Measurements from ENCODE around the gene NFRKB. TPM values are rescaled to one million over a fixed set of nuclear protein-coding genes. Genes with fewer than 3 reads are reported as not detected.

The NFRKB gene
- total and polyA plus RNA-seq, 2 of the 8 experiments (the other 6 are each of a cell fraction or from before 2014, with no cell fraction given), result 17.0 to 31.0 TPM

- H3K4me2 ChIP-seq (ENCODE audit: insufficient read depth in 1 of 2, low read depth in 2 of 2, low read length in 2 of 2), result no peak overlapping the region
- ChIA-PET POLR2A (ENCODE audit: partially characterized antibody) (no interaction called here), CTCF (ENCODE audit: partially characterized antibody) (interaction anchor here (2.7 kb wide), 1 partner anchor 15 kb away, joined by 10 read pairs; no protein-coding TSS in a partner anchor)
- H3K9me3 ChIP-seq (ENCODE audit: insufficient read depth in 2 of 2, low read depth in 1 of 2, low read length in 1 of 2), result no peaks in the 10 kb centered on the region
- H2BK15ac ChIP-seq (ENCODE audit: low read length), result no peak overlapping the region
- no peak overlapping the region for H2BK120ac ChIP-seq (replicated peaks; ENCODE audit: low read depth, low read length)
- H3K79me1 ChIP-seq (ENCODE audit: low read depth, low read length), result no peaks in the 10 kb centered on the region
- peaks cover 2 to 5% (median 4%) of the 10 kb centered on the region in 4 experiments; a peak in 6 of 7 replicates for H3K4me1 ChIP-seq (replicated peaks in 1 of 4; ENCODE audit: control insufficient read depth in 3 of 4, insufficient read depth in 4 of 4, low read length in 3 of 4)
- TF ChIP-seq CEBPB (IDR thresholded peaks at IDR 0.05; ENCODE audit: low read depth, low read length) (no peak), HDAC2 (IDR thresholded peaks at IDR 0.05; ENCODE audit: borderline replicate concordance in 1 of 2, low read depth in 2 of 2, low read length in 2 of 2) (no peak), EGR1 (IDR thresholded peaks at IDR 0.05; ENCODE audit: borderline replicate concordance, low read depth, low read length) (no peak)
- H4K91ac ChIP-seq (replicated peaks; ENCODE audit: insufficient read length, low read length), result no peak overlapping the region
- no peak overlapping the region for H2BK20ac ChIP-seq (ENCODE audit: low read length)
- H2AFZ ChIP-seq (ENCODE audit: low read length), result no peak overlapping the region
- peaks cover 26 to 70% (median 56%) of the 10 kb centered on the region in 4 experiments for H3K36me3 ChIP-seq (ENCODE audit: control insufficient read depth in 2 of 4, insufficient read depth in 4 of 4, low read length in 3 of 4)
- H4K8ac ChIP-seq (ENCODE audit: extremely low read depth, insufficient read depth, low read length), result no peak overlapping the region
- FAIRE-seq, result no peak
- no peaks in the 10 kb centered on the region for H3K27me3 ChIP-seq (replicated peaks in 1 of 4; ENCODE audit: control insufficient read depth in 3 of 4, extremely low read depth in 1 of 4, insufficient read depth in 3 of 4, low read length in 3 of 4)
- H3K79me2 ChIP-seq (ENCODE audit: control insufficient read depth in 1 of 2, insufficient read depth in 2 of 2, low read length in 2 of 2), result no peaks in the 10 kb centered on the region
- H3K18ac ChIP-seq (ENCODE audit: extremely low read depth, low read length), result no peak overlapping the region
- H2BK12ac ChIP-seq (ENCODE audit: low read depth, low read length), result no peak overlapping the region
- H4K20me1 ChIP-seq (replicated peaks in 1 of 2; ENCODE audit: control insufficient read depth in 1 of 2, insufficient read depth in 2 of 2, low read length in 2 of 2), result peaks cover 0 to 5% of the 10 kb centered on the region in 2 experiments
- no peak for DNase-seq (ENCODE audit: low read depth in 1 of 2, low spot score in 2 of 2)
- no peak overlapping the region for H3K4me3 ChIP-seq (ENCODE audit: extremely low read depth in 1 of 4, insufficient read depth in 2 of 4, low read depth in 3 of 4, low read length in 4 of 4)
- H3K4ac ChIP-seq (replicated peaks; ENCODE audit: insufficient read length, low read depth, low read length), result no peak overlapping the region
- WGBS, 2 experiments (ENCODE audit: extremely low coverage in 1 of 2, insufficient coverage in 1 of 2, insufficient read length in 1 of 2, insufficient replicate concordance in 2 of 2, low coverage in 1 of 2, low lambda C conversion rate in 2 of 2, missing lambda C conversion rate in 1 of 2), result 83% methylated on average over 3 of the region's 3 CpGs; no CpG with 5 or more reads in 1 of the 2 experiments
- no peak overlapping the region for H3K14ac ChIP-seq (ENCODE audit: insufficient read length)
- no peaks in the 10 kb centered on the region for H3K23me2 ChIP-seq (ENCODE audit: low read depth, low read length)
- no peak overlapping the region for H2AK5ac ChIP-seq (ENCODE audit: low read depth, low read length)
- no peak overlapping the region for H2BK5ac ChIP-seq (ENCODE audit: low read depth, low read length)
- no peak overlapping the region for H3K27ac ChIP-seq (ENCODE audit: low read depth, low read length)
- H3K56ac ChIP-seq (replicated peaks; ENCODE audit: insufficient read length, low read depth, low read length), result no peak overlapping the region
- no peak overlapping the region for H3K23ac ChIP-seq (ENCODE audit: insufficient read length)
- H4K5ac ChIP-seq (ENCODE audit: insufficient read length, low read depth, low read length), result no peak overlapping the region
- no peak overlapping the region for H3K9ac ChIP-seq (replicated peaks in 1 of 4; ENCODE audit: extremely low read depth in 1 of 4, low read depth in 3 of 4, low read length in 3 of 4)
Measured at GRCh38 chr11:129866311-129866710, 29.1 kb downstream of the NFRKB start.
